BE2C (cell line): ENCODE measurements around the gene DLX4.

ENCODE experiments used
- DNase-seq: peaks from one replicate; pipeline ENCODE4 v3.0.0-alpha.2; 2020
- H3K27me3 ChIP-seq: fragments of 250-450 bp; sonication (Bioruptor Pico); 2 replicates; pipeline ENCODE4 v1.5.1; 2020; ENCODE audit warnings: mild to moderate bottlenecking
- H3K36me3 ChIP-seq: fragments of 250-450 bp; sonication (Bioruptor Pico); 2 replicates; pipeline ENCODE4 v1.5.1; 2020; ENCODE audit warnings: mild to moderate bottlenecking
- H3K4me1 ChIP-seq: fragments of 250-450 bp; sonication (Bioruptor Pico); 2 replicates; pipeline ENCODE4 v1.5.1; 2020
- H3K4me3 ChIP-seq: 2 replicates; pipeline ENCODE4 v1.5.1; 2011; ENCODE audit warnings: low read depth, low read length
- H3K9me3 ChIP-seq: fragments of 250-450 bp; sonication (Bioruptor Pico); 2 replicates; pipeline ENCODE4 v1.5.1; 2020
- CTCF ChIP-seq: IDR thresholded peaks from 2 replicates; pipeline ENCODE4 v1.5.1; 2012; ENCODE audit warnings: mild to moderate bottlenecking, low read depth, low read length

Gene DLX4

GRCh38 chr17:49990331-49990730 is 21.3 kb downstream of the DLX4 start:
- peaks cover 65% of the 10 kb centered on the region for H3K27me3 ChIP-seq

GRCh38 chr17:49990921-49991320 is 21.9 kb downstream of the DLX4 start:
- H3K9me3 ChIP-seq, result no peaks in the 10 kb centered on the region
- H3K36me3 ChIP-seq, result no peaks in the 10 kb centered on the region
- no peak for DNase-seq
- H3K4me3 ChIP-seq, result no peak overlapping the region
- no peaks in the 10 kb centered on the region for H3K4me1 ChIP-seq
- no peak for TF ChIP-seq CTCF
- H3K27me3 ChIP-seq, result peaks cover 71% of the 10 kb centered on the region

More at GRCh38 chr17:49990331-49990730, 21.3 kb downstream of the DLX4 start:
- Histone ChIP-seq H3K4me3 (no peak overlapping the region), H3K36me3 (no peaks in the 10 kb centered on the region), H3K9me3 (no peaks in the 10 kb centered on the region), H3K4me1 (no peaks in the 10 kb centered on the region)
- no peak for TF ChIP-seq CTCF
- no peak for DNase-seq

GRCh38 chr17:49991409-49991808 is 22.4 kb downstream of the DLX4 start:
- Histone ChIP-seq H3K9me3 (no peaks in the 10 kb centered on the region), H3K4me3 (no peak overlapping the region), H3K4me1 (no peaks in the 10 kb centered on the region), H3K27me3 (peaks cover 76% of the 10 kb centered on the region), H3K36me3 (no peaks in the 10 kb centered on the region)
- DNase-seq, result no peak
- no peak for TF ChIP-seq CTCF

GRCh38 chr17:49992191-49992932 is 23.4 kb downstream of the DLX4 start:
- DNase-seq, result no peak
- Histone ChIP-seq H3K4me1 (no peaks in the 10 kb centered on the region), H3K9me3 (no peaks in the 10 kb centered on the region), H3K27me3 (peaks cover 76% of the 10 kb centered on the region), H3K4me3 (no peak overlapping the region), H3K36me3 (no peaks in the 10 kb centered on the region)
- TF ChIP-seq CTCF, result no peak

- DNase-seq, result no peak
- no peak overlapping the region for H3K4me3 ChIP-seq
- TF ChIP-seq CTCF, result no peak
- H3K4me1 ChIP-seq, result no peaks in the 10 kb centered on the region
- no peaks in the 10 kb centered on the region for H3K36me3 ChIP-seq
- H3K27me3 ChIP-seq, result peaks cover 70% of the 10 kb centered on the region
- no peaks in the 10 kb centered on the region for H3K9me3 ChIP-seq
These were observed 24.0 kb downstream of the DLX4 start for GRCh38 chr17:49992933-49993422.

GRCh38 chr17:49993423-49994060 is 24.6 kb downstream of the DLX4 start:
- Histone ChIP-seq H3K4me3 (no peak overlapping the region), H3K9me3 (no peaks in the 10 kb centered on the region), H3K4me1 (no peaks in the 10 kb centered on the region), H3K36me3 (no peaks in the 10 kb centered on the region), H3K27me3 (peaks cover 71% of the 10 kb centered on the region)
- DNase-seq, result peak; percentile 25
- TF ChIP-seq CTCF, result no peak
